HEK293 (cell line): ENCODE measurements around the gene OGFOD2.
A peak's percentile ranks its signal among the peaks of the same experiment; 100 is the strongest.

Experiments
- CTCF ChIA-PET: fragments of 350-600 bp; formaldehyde crosslinking; extraction: SDS; loops from one replicate; lab custom pipeline; 2021; ENCODE audit warnings: antibody characterized with exemption; lab: Yijun Ruan, JAX
- POLR2A ChIA-PET: fragments of 300-600 bp; formaldehyde crosslinking; extraction: SDS; loops from one replicate; lab custom pipeline; 2020; ENCODE audit warnings: antibody characterized with exemption, inconsistent platforms; lab: Yijun Ruan, JAX
- H3K27ac ChIP-seq: fragments of 200-500 bp; sonication (Bioruptor generic); 2 replicates; pipeline ENCODE4 v1.5.1; 2014; ENCODE audit warnings: low read depth, low read length, control low read depth, inconsistent platforms; ENCODE audit errors: extremely low read depth
- H3K36me3 ChIP-seq, 2 experiments: fragments of 200-500 bp in 1 of 2; sonication (Bioruptor generic) in 1 of 2; 1 replicate in 1 of 2; 2 replicates in 1 of 2; pipeline ENCODE4 v1.5.1; 2014 to 2017; ENCODE audit warnings: inconsistent platforms in 2 of 2, low read length in 2 of 2; ENCODE audit not compliant: control insufficient read depth in 2 of 2, insufficient read depth in 1 of 2
- H3K4me1 ChIP-seq: fragments of 200-500 bp; sonication (Bioruptor generic); 2 replicates; pipeline ENCODE4 v1.5.1; 2014; ENCODE audit warnings: mild to moderate bottlenecking, low read length, inconsistent platforms; ENCODE audit not compliant: control insufficient read depth, insufficient read depth
- H3K4me3 ChIP-seq: 2 replicates; pipeline ENCODE4 v1.5.1; 2011; ENCODE audit warnings: low read depth, mild to moderate bottlenecking, control low read depth, low read length, moderate library complexity
- H3K9me3 ChIP-seq: fragments of 200-500 bp; sonication (Bioruptor generic); 2 replicates; pipeline ENCODE4 v1.5.1; 2014; ENCODE audit warnings: low read depth, low read length, inconsistent platforms; ENCODE audit not compliant: control insufficient read depth, insufficient read depth
- ATF2 ChIP-seq: fragments of 450-650 bp; formaldehyde crosslinking; IDR thresholded peaks from 2 replicates; pipeline ENCODE4 v1.5.1; 2016; ENCODE audit warnings: missing biosample characterization, missing genetic modification characterization, low read depth
- CTCF ChIP-seq: fragments of 450-650 bp; formaldehyde crosslinking; IDR thresholded peaks from 2 replicates; pipeline ENCODE4 v1.5.1; 2016; ENCODE audit warnings: missing biosample characterization, missing genetic modification characterization
- GLI4 ChIP-seq: fragments of 450-650 bp; formaldehyde crosslinking; IDR thresholded peaks from 2 replicates; pipeline ENCODE4 v1.5.1; 2016; ENCODE audit warnings: missing biosample characterization, missing genetic modification characterization
- GLIS2 ChIP-seq: fragments of 450-650 bp; formaldehyde crosslinking; IDR thresholded peaks from 2 replicates; pipeline ENCODE4 v1.5.1; 2016; ENCODE audit warnings: missing biosample characterization, missing genetic modification characterization
- HOXA7 ChIP-seq: sonication (generic); formaldehyde crosslinking; IDR thresholded peaks from 2 replicates; pipeline ENCODE4 v1.8.1; 2022; ENCODE audit warnings: missing genetic modification reagents, borderline replicate concordance
- PBX3 ChIP-seq: sonication (generic); formaldehyde crosslinking; IDR thresholded peaks from 2 replicates; pipeline ENCODE4 v1.8.1; 2022; ENCODE audit warnings: mild to moderate bottlenecking, moderate library complexity, missing genetic modification reagents
- SCRT1 ChIP-seq: fragments of 450-650 bp; formaldehyde crosslinking; IDR thresholded peaks from 2 replicates; pipeline ENCODE4 v1.5.1; 2016; ENCODE audit warnings: missing biosample characterization, missing genetic modification characterization, borderline replicate concordance
- ZBTB7A ChIP-seq: fragments of 450-650 bp; formaldehyde crosslinking; IDR thresholded peaks from 2 replicates; pipeline ENCODE4 v1.5.1; 2016; ENCODE audit warnings: low read depth, missing biosample characterization, missing genetic modification characterization
- ZIC2 ChIP-seq: fragments of 450-650 bp; formaldehyde crosslinking; IDR thresholded peaks from 2 replicates; pipeline ENCODE4 v1.5.1; 2016; ENCODE audit warnings: missing biosample characterization, missing genetic modification characterization
- ZNF112 ChIP-seq: fragments of 450-650 bp; formaldehyde crosslinking; IDR thresholded peaks from 2 replicates; pipeline ENCODE4 v1.5.0; 2017; ENCODE audit warnings: missing biosample characterization, missing genetic modification characterization
- ZNF133 ChIP-seq: fragments of 450-650 bp; formaldehyde crosslinking; IDR thresholded peaks from 2 replicates; pipeline ENCODE4 v1.5.1; 2016; ENCODE audit warnings: missing biosample characterization, missing genetic modification characterization
- ZNF140 ChIP-seq: fragments of 450-650 bp; formaldehyde crosslinking; IDR thresholded peaks from 2 replicates; pipeline ENCODE4 v1.5.1; 2016; ENCODE audit warnings: missing biosample characterization, missing genetic modification characterization
- ZNF214 ChIP-seq: fragments of 450-650 bp; formaldehyde crosslinking; IDR thresholded peaks from 2 replicates; pipeline ENCODE4 v1.5.1; 2017; ENCODE audit warnings: missing biosample characterization, mild to moderate bottlenecking, missing genetic modification characterization, borderline replicate concordance
- ZNF266 ChIP-seq: fragments of 450-650 bp; formaldehyde crosslinking; IDR thresholded peaks from 2 replicates; pipeline ENCODE4 v1.5.1; 2016; ENCODE audit warnings: missing biosample characterization, missing genetic modification characterization, low read depth
- ZNF350 ChIP-seq: fragments of 450-650 bp; formaldehyde crosslinking; IDR thresholded peaks from 2 replicates; pipeline ENCODE4 v1.5.0; 2017; ENCODE audit warnings: missing biosample characterization, mild to moderate bottlenecking, missing genetic modification characterization
- ZNF354C ChIP-seq: fragments of 450-650 bp; formaldehyde crosslinking; IDR thresholded peaks from 2 replicates; pipeline ENCODE4 v1.5.1; 2016; ENCODE audit warnings: missing biosample characterization, missing genetic modification characterization, low read depth, borderline replicate concordance
- ZNF426 ChIP-seq: fragments of 450-650 bp; formaldehyde crosslinking; IDR thresholded peaks from 2 replicates; pipeline ENCODE4 v1.5.1; 2017; ENCODE audit warnings: missing biosample characterization, missing genetic modification characterization, mild to moderate bottlenecking, inconsistent platforms, moderate library complexity
- ZNF514 ChIP-seq: fragments of 450-650 bp; formaldehyde crosslinking; IDR thresholded peaks from 2 replicates; pipeline ENCODE4 v1.5.1; 2016; ENCODE audit warnings: missing biosample characterization, missing genetic modification characterization
- ZNF580 ChIP-seq: fragments of 450-650 bp; formaldehyde crosslinking; IDR thresholded peaks from 2 replicates; pipeline ENCODE4 v1.5.1; 2016; ENCODE audit warnings: missing biosample characterization, missing genetic modification characterization
- ZNF701 ChIP-seq: fragments of 450-650 bp; formaldehyde crosslinking; IDR thresholded peaks from 2 replicates; pipeline ENCODE4 v1.5.1; 2016; ENCODE audit warnings: missing biosample characterization, missing genetic modification characterization
- ZNF843 ChIP-seq: fragments of 450-650 bp; formaldehyde crosslinking; IDR thresholded peaks from 2 replicates; pipeline ENCODE4 v1.5.1; 2016; ENCODE audit warnings: missing biosample characterization, missing genetic modification characterization
- ZSCAN18 ChIP-seq: fragments of 450-650 bp; formaldehyde crosslinking; IDR thresholded peaks from 2 replicates; pipeline ENCODE4 v1.5.1; 2016; ENCODE audit warnings: missing biosample characterization, missing genetic modification characterization

Gene OGFOD2

GRCh38 chr12:122989225-122989839 is 14.3 kb downstream of the OGFOD2 start:
- TF ChIP-seq ATF2 (no peak), ZNF112 (tag by site-specific recombination) (no peak), ZIC2 (tag by site-specific recombination) (peak; percentile 57), PBX3 (CRISPR knock-in tag) (no peak), CTCF (0 out of 2 replicates have a peak, but pooled peaks have one; percentile 21), GLIS2 (peak; percentile 50; the same call in 1 of the 2 replicates), ZNF350 (tag by site-specific recombination) (no peak), ZNF843 (no peak), ZNF701 (no peak), SCRT1 (no peak), ZNF214 (tag by site-specific recombination) (no peak), ZSCAN18 (no peak), ZNF514 (tag by site-specific recombination) (no peak), HOXA7 (CRISPR knock-in tag) (no peak), GLI4 (tag by site-specific recombination) (no peak), ZNF140 (no peak), ZNF133 (tag by site-specific recombination) (no peak), ZNF580 (tag by site-specific recombination) (no peak), ZNF426 (tag by site-specific recombination) (no peak), ZNF266 (tag by site-specific recombination) (no peak), ZNF354C (no peak), ZBTB7A (tag by site-specific recombination) (no peak)
- H3K9me3 ChIP-seq: no peaks in the 10 kb centered on the region
- H3K36me3 ChIP-seq: peaks cover 0 to 11% of the 10 kb centered on the region in 2 experiments; a peak in 1 of 3 replicates
- no peaks in the 10 kb centered on the region for H3K4me1 ChIP-seq
- ChIA-PET POLR2A (no interaction called here), CTCF (no interaction called here)
- H3K4me3 ChIP-seq: no peak overlapping the region
- H3K27ac ChIP-seq: no peak overlapping the region
